HG03520 (cell line): ENCODE measurements around the gene SLC12A8.
A peak's percentile ranks its signal among the peaks of the same experiment; 100 is the strongest.

Experiments
- ATAC-seq: cut with Tn5 transposase; IDR thresholded peaks from one replicate; pipeline ENCODE4 v1.9.1; 2021; ENCODE audit warnings: mild to moderate bottlenecking, moderate library complexity; ENCODE audit not compliant: unreplicated experiment

The SLC12A8 gene

GRCh38 chr3:125055913-125056745, 156.4 kb downstream of the SLC12A8 start, which contains the start of gene HEG1:
Gene HEG1, minus strand, starts transcription at chr3:125055997. Its CDS starts 107 bp downstream, at chr3:125055890.
- ATAC-seq = peak; percentile 49

GRCh38 chr3:125055331-125055912, 157.1 kb downstream of the SLC12A8 start:
- peak; percentile 15 for ATAC-seq

- no peak for ATAC-seq
These were observed 157.9 kb downstream of the SLC12A8 start for GRCh38 chr3:125054449-125055329.

- ATAC-seq = no peak
These were observed 158.5 kb downstream of the SLC12A8 start for GRCh38 chr3:125054062-125054448.

DNA sequence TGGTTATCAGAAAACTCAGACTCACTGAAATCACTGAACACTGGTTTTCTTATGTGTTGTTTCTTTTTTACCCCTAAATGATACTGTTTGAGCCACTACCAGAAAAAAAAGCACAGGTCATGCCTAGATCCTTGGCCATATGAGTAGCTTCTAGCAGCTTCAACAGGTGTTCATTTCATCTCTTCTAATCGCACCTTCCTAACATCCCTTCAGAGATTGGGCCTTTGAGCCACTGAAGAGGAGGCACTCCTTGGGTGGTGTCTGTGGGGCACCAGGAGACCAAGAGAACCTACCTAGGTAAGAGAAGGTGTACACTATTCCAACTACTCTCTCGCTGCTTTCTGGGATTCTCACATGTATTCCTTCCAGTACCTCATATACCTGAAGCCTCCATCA, 159.2 kb downstream of the SLC12A8 start:
- ATAC-seq = no peak

- no peak for ATAC-seq
These were observed 159.8 kb downstream of the SLC12A8 start for GRCh38 chr3:125052624-125053303.

DNA sequence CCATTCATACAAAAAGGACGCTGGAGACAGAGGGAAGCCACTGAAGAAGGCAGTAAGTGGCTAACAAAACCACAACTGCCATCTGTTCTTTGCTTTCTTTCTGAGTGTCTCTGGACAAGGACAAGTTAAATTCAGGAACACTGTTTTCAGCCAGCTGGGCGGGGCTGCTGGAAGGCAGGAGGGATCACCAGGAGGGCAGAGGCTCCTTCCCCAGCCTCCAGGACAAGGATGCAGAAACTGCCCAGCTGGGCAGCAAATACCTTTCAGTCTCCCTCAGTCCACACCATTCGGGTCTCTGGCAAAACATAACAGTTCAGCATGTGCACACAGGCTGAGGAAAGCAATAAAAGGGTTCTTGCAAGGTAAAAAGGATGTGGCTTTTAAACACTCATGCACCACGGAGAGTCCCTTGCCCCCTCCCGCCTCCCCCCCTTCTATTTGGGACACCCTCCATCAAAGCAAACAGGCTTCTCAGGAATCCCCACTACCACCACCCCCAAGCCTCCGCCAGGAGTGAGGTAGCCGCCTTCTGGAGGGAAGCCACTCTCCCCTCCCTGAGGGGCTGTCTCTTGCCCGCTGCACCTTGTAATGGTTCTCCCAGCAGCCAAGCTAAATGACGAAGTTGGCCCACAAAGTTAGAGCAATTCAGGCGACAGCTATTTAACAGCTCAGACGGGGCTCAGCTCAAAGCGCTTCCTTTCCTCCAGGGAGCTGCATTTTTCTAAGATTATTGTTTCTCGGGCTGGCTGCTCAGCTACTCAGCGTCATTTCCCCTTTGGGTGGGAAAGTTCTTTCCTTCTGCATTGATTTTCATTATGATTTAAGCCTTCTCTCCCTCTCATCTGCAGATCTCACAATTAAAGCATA, 160.6 kb downstream of the SLC12A8 start:
- no peak for ATAC-seq

- ATAC-seq = no peak
These were observed 161.3 kb downstream of the SLC12A8 start for GRCh38 chr3:125051205-125051604.

- ATAC-seq = no peak
These were observed 162.0 kb downstream of the SLC12A8 start for GRCh38 chr3:125050488-125051090.

DNA sequence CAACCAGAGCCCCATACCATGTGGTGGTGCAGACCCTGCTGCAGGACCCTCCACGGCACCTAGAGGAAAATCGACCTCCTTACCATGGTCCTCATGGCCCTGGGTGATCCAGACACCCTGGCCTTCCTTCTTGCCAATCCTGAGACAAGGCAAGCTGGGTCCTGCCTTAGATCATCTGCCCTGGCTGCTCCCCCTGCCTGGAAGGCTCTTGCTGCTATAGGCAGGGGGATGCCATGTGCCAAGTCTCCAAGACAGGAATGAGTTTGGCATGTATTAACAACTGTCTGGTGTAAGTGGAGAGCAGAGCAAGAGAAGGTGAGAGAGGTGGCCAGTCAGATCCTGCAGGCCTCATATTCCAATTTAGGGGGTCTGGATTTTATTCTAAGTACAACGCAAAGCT, 164.3 kb downstream of the SLC12A8 start:
- ATAC-seq = no peak

GRCh38 chr3:125045965-125046364, 166.6 kb downstream of the SLC12A8 start:
- no peak for ATAC-seq

GRCh38 chr3:125045194-125045593, 167.4 kb downstream of the SLC12A8 start:
- no peak for ATAC-seq

GRCh38 chr3:125043599-125044151, 168.9 kb downstream of the SLC12A8 start:
- ATAC-seq = no peak

- no peak for ATAC-seq
These were observed 169.7 kb downstream of the SLC12A8 start for GRCh38 chr3:125042725-125043406.

GRCh38 chr3:125039131-125040100, 173.1 kb downstream of the SLC12A8 start:
- ATAC-seq = no peak

- no peak for ATAC-seq
These were observed 174.9 kb downstream of the SLC12A8 start for GRCh38 chr3:125037498-125038150.

- no peak for ATAC-seq
These were observed 177.3 kb downstream of the SLC12A8 start for GRCh38 chr3:125035217-125035616.
